Tongue (tissue), 2 donors: Measurements from ENCODE around the gene LRRC4C. TPM values are rescaled to one million over a fixed set of nuclear protein-coding genes. Genes with fewer than 3 reads are reported as not detected.

Source experiments
- DNase-seq: peaks from one replicate; pipeline ENCODE4 v3.0.0-alpha.2; 2015
- total RNA-seq: library from RNA; depleted of rRNA; stranded (reverse); fragments of >200 nt; gene quantifications from one replicate; pipeline ENCODE4 v1.2.3, GENCODE V29; 2014

LRRC4C gene
- total RNA-seq, 1 donor from 2014 or later, result 4.7 TPM

- no peak for DNase-seq
Measured at GRCh38 chr11:41250408-41250935, 209.0 kb downstream of the LRRC4C start.

DNA sequence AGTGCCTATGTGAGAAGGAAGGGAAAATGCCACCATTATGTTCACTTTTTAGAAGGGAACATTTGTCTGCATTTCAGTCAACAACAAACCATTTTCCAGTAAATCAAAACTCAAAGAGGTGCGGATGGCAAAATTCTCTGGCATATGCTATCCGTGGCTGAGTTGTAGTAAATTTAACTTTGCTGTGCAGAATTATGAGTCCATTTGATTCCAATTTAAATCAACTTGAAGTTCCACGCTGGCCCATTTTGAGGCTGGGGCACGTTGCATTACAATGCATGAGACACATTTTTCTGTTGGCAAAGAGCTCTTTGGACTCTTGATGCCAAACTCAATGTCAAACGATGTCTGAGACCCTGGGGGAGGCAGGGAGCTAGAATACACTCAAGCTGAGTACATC is 211.8 kb downstream of the LRRC4C start:
- no peak for DNase-seq

DNA sequence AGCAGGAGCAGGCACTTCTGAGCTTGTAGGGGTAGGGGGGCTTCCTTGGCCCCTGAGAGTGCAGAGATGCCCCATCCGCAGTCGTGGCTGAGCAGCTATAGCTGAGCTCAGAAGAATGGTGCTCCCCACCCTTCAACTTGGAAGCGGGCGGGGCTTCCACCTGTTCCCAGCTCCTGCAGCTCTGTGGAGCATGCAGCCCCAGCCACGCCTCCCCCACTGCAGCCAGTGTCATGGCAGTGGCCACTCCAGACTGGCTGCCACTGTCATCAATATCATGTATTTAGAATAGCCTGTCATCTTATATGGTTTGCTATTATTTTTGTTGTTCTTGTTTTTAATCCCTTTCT is 213.1 kb downstream of the LRRC4C start:
- no peak for DNase-seq

- DNase-seq, result no peak
Measured at GRCh38 chr11:41245704-41246398, 213.6 kb downstream of the LRRC4C start.

DNA sequence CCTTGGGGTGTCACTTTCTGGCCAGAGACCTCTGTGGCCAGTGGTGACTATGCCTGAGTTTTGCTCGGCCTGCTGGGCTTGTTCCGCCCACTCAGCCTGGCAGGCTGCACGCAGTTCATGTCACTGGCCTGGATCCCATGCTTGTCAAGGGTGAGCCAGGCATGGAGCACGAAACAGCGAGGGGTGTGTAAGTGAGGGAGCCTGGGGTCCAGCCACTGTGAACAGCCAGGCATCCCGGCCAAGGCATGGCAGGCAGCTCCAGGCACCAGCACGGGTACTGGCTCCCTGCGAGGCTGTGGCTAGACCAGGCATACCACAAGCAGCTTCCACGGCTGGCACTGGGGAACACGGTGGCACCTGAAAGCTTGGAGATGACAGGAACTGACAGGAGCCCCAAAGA is 214.3 kb downstream of the LRRC4C start:
- DNase-seq, result no peak

- DNase-seq, result no peak
Measured at GRCh38 chr11:41237382-41237781, 222.1 kb downstream of the LRRC4C start.

- no peak for DNase-seq
Measured at GRCh38 chr11:41235668-41236067, 223.8 kb downstream of the LRRC4C start.

- no peak for DNase-seq
Measured at GRCh38 chr11:41225856-41226633, 233.4 kb downstream of the LRRC4C start.

GRCh38 chr11:41222236-41222635 is 237.2 kb downstream of the LRRC4C start:
- peak; percentile 26 for DNase-seq

- no peak for DNase-seq
Measured at GRCh38 chr11:41206388-41206787, 253.1 kb downstream of the LRRC4C start.

DNA sequence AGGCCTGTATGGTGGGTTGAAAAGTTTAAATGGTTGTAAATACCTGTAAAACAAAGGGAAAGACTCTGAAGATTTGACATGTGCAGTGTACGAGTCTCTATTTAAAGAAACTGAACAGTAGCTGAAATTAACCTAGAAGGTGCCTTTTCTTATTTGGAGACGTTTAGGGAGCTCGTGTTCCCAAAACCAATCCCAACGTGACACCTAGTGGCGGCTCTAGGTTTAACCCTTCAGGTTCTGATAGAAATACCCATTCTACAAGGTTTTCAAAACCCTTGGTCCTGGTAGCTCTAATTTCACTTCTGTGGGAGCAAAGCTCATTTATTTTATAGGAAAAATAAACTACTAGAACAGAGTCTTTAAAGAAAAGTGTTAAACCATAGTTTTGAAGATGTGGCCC is 258.3 kb downstream of the LRRC4C start:
- DNase-seq, result peak; percentile 57

DNA sequence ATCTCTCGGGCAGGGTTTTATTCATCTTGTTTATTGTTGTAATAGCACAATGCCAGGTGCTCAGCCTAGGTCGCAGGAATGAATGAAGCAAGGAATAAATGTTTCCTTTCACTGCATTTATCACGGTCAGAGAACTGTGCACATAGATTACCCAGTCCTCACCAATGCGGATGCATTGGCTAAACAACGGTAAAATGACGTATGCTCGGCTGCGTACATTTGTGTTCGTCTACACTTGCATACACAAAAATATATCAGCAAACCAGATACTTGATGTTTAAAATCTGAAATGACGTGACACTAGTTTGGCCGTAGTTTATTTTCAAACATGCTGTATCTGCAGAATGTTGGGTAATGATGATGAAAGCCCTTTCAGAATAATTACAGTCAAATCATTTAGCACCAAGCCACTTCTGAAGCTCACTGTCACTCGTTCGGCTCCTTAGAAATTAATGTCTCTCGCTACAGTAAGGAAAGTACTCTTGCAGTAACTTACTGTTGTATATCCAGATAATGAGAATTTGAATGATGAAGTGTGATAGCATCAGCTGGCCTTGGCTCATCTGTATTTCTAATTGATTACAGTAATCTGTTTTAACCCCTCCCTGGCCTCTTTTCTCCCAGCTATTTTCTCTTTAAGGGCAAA is 268.9 kb downstream of the LRRC4C start:
- DNase-seq, result no peak

DNA sequence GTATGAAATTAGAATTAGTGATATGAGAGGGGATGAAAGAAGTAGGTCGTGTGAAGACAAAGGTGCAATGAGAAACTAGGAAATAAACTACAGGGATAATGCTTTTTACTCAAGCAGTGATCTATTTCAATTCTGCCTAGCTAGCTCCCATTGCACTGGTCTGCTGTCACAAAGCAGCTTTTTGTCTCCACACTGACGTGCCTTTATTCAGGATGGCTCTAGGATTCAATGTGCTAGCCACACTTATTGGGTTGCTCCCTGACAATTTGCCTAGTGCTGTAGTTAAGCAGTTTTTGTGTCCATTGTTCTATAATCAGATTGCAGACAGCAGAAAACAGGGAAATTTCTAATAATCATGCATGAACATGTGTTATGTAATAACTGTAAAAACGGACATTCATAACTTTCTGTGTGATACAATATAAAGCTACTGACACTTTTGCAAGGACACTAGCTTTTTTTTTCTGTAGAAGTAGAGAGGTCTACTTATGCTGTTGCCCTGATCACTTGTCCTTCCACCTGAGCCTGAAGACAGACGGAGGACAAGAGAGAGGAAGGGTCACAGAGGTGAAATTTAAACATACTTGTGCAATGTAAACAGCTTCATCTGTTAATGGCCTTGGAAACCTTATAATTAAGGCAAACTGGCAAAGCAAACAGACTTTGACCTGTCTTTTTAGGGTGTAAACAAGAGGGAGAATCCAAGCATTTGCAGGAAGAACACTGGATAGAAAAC is 269.6 kb downstream of the LRRC4C start:
- DNase-seq, result no peak

- peak; percentile 5 for DNase-seq
Measured at GRCh38 chr11:41177791-41178190, 281.7 kb downstream of the LRRC4C start.

DNA sequence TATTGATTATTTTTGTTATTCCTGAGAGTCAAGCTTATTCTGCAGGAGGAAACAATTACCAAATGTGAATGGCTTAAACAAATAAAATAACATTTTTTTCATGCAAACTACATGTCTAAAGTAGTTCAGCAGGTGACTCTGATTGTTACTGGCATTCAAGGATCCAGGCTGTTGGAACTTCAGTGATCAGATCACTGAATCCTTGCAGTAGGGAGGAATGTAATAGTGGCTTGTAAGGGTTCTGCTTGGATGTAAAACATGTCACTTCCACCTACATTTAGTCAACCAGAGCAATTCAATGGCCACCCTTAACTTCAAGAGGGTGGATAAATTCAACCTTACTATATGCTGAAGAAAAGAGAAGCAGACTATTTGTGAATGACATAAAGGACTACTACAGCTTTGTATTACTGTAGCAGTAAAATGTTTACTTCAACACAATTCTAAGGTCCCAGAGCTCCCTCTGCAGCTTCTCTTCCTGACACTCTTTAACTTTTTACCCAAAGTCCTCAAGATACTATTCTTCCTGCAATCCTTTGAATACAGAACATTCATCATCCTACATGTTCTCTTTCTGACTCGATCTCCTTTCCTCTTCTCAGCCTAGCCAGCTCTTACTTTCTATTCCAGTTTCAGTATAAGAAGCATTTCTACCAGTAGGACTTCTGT is 284.0 kb downstream of the LRRC4C start:
- peak; percentile 1 for DNase-seq

DNA sequence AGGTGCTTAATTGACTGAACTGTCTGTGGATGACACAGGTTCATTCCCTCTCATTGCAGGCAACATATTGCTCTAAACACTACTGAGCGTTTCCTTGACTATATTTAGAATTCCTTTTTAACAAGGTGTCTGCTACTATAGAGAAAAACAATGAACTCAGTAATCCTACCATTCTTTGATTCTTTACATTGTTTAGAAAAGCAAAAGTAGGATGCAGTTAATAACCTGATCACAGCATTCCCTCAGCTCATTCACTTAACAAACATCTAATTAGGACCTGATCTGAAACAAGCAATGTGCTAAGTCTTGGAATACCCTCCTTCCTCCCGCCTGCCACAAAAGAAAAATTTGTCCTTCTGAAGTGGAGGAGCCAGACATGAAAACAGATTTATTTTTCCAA is 313.1 kb downstream of the LRRC4C start:
- DNase-seq, result no peak

- DNase-seq, result no peak
Measured at GRCh38 chr11:41145420-41145819, 314.0 kb downstream of the LRRC4C start.

DNA sequence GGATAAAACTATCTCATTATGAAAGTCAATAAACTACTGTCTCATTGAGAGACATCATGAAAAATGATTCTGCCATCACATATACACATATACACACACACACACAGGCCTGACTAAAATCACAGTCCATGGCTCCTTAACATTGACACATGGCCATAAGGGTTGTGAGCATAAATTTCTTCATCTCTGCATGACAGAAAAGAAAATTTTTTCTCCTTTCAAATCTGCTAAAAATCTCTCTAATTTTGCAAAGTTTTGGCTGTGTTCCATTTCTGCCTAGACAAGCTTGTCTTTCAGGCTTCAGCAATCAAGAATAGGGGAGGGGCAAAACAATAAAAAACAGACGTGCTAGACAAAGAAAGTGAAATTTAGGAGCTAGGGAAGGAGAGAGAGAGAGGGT is 324.5 kb downstream of the LRRC4C start:
- no peak for DNase-seq

GRCh38 chr11:41133023-41133422 is 326.4 kb downstream of the LRRC4C start:
- no peak for DNase-seq

- no peak for DNase-seq
Measured at GRCh38 chr11:41121600-41121999, 337.9 kb downstream of the LRRC4C start.

GRCh38 chr11:41119484-41119883 is 340.0 kb downstream of the LRRC4C start:
- DNase-seq, result no peak

GRCh38 chr11:41118521-41118920 is 340.9 kb downstream of the LRRC4C start:
- no peak for DNase-seq
